Prostate gland (tissue), 2 donors: ENCODE results near the gene FMNL1.

Experiments used
- POLR2A ChIP-seq: fragments of 450-650 bp; IDR thresholded peaks from one replicate; pipeline ENCODE4 v1.6.1; 2016; ENCODE audit warnings: antibody characterized with exemption, mild to moderate bottlenecking
- POLR2AphosphoS5 ChIP-seq: sonication (generic); formaldehyde crosslinking; IDR thresholded peaks from one replicate; pipeline ENCODE4 v1.6.1; 2017; ENCODE audit warnings: antibody characterized with exemption
- TF ChIP-seq, protein P1 (sequence below), 4 experiments: fragments of 200-600 bp in 2 of 4; fragments of 450-650 bp in 2 of 4; sonication (generic) in 2 of 4; IDR thresholded peaks; 1 replicate in 3 of 4; 2 replicates in 1 of 4; pipeline ENCODE4 v1.5.1; 2016 to 2019; ENCODE audit warnings: antibody characterized with exemption in 4 of 4, mild to moderate bottlenecking in 2 of 4, moderate library complexity in 2 of 4

DNA sequence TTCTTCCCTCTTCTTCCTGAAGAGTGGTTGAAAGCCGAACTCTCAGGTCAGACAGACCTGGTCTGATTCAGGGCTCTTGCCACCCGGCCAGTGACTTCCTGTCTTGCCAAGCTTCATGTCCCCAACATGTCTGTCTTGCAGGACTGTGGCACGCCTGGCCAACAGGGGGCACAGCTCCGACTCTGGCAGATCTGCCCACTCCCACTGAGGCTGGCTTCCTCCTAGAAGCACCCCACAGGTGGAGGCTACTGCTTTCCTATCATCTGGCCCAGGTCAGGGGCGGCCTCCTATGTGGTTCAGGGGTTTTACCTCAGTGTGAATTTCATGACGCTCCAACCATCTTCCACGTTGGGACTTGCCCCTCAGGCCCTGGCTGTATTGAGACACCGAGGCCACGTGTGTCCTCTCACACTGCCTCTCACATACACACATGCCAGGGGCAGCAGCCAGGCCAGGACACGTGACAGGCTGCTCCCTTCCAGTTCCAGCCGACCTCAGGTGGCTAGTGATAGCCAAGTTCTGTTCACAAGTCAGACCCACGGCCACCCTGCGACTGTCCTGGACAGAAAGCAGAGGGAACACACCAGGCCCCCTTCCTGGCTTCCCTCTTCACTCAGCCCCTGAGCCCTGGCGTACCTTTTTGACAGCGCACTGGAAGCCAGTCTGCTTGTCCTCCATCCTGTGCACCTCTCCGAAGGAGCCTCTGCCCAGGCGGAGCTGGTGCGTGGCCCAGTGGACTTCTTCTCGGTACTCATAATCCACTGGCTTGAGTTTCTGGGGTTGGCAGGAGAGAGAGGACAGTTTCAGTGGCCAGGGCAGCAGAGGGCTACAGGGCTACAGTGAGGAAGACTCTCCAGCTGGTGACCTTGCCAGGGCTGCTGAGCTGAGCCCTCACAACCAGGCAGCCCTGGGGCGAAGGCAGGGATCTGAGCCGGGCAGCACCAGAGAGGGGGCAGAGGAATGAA lies 62.8 kb downstream of the FMNL1 start:
- no peak for TF ChIP-seq POLR2A
- TF ChIP-seq, protein P1, sequence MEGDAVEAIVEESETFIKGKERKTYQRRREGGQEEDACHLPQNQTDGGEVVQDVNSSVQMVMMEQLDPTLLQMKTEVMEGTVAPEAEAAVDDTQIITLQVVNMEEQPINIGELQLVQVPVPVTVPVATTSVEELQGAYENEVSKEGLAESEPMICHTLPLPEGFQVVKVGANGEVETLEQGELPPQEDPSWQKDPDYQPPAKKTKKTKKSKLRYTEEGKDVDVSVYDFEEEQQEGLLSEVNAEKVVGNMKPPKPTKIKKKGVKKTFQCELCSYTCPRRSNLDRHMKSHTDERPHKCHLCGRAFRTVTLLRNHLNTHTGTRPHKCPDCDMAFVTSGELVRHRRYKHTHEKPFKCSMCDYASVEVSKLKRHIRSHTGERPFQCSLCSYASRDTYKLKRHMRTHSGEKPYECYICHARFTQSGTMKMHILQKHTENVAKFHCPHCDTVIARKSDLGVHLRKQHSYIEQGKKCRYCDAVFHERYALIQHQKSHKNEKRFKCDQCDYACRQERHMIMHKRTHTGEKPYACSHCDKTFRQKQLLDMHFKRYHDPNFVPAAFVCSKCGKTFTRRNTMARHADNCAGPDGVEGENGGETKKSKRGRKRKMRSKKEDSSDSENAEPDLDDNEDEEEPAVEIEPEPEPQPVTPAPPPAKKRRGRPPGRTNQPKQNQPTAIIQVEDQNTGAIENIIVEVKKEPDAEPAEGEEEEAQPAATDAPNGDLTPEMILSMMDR (IDR thresholded peaks at IDR 0.05), result peak in 1 of 4 experiments; percentile 21
- TF ChIP-seq POLR2AphosphoS5, result peak; percentile 89
